Lung (tissue), 12 donors: ENCODE data around the gene MCRIP1. TPM values are rescaled to one million over a fixed set of nuclear protein-coding genes. Genes with fewer than 3 reads are reported as not detected.

Source experiments
- ATAC-seq: fragments of 200-7000 bp; cut with Tn5 transposase; one replicate; pipeline ENCODE4 v1.9.1; 2020; ENCODE audit warnings: moderate number of reproducible peaks; ENCODE audit not compliant: insufficient read depth, low FRiP score
- DNase-seq, 3 donors: peaks; one replicate each; pipeline ENCODE4 v3.0.0-alpha.2; 2013 to 2017
- H3K27ac ChIP-seq, 2 donors: one replicate each; pipeline ENCODE4 v1.5.1; 2013; ENCODE audit warnings: mild to moderate bottlenecking in 2 of 2, moderate library complexity in 2 of 2, control low read depth in 1 of 2, inconsistent platforms in 1 of 2, low read depth in 1 of 2, low read length in 1 of 2
- H3K27me3 ChIP-seq, 3 donors: one replicate each; pipeline ENCODE4 v1.5.1; 2013; ENCODE audit warnings: low read length in 2 of 3; ENCODE audit not compliant: control insufficient read depth in 3 of 3, insufficient read depth in 3 of 3
- H3K36me3 ChIP-seq, 4 donors: one replicate each; pipeline ENCODE4 v1.5.1; 2013; ENCODE audit warnings: low read length in 4 of 4, mild to moderate bottlenecking in 1 of 4, moderate library complexity in 1 of 4; ENCODE audit not compliant: control insufficient read depth in 4 of 4, insufficient read depth in 4 of 4
- H3K4me1 ChIP-seq, 5 donors: one replicate each; pipeline ENCODE4 v1.5.1; 2013; ENCODE audit warnings: low read length in 5 of 5, mild to moderate bottlenecking in 2 of 5, moderate library complexity in 1 of 5; ENCODE audit not compliant: control insufficient read depth in 5 of 5, insufficient read depth in 5 of 5
- H3K4me3 ChIP-seq: one replicate; pipeline ENCODE4 v1.5.1; 2013; ENCODE audit warnings: mild to moderate bottlenecking, control low read depth, moderate library complexity
- H3K9ac ChIP-seq, 2 donors: one replicate each; pipeline ENCODE4 v1.5.1; 2013; ENCODE audit warnings: low read length in 2 of 2, control low read depth in 1 of 2; ENCODE audit not compliant: insufficient read depth in 1 of 2
- H3K9me3 ChIP-seq, 4 donors: one replicate each; pipeline ENCODE4 v1.5.1; 2013; ENCODE audit warnings: low read length in 3 of 4, mild to moderate bottlenecking in 1 of 4, moderate library complexity in 1 of 4; ENCODE audit not compliant: control insufficient read depth in 4 of 4, insufficient read depth in 3 of 4
- CTCF ChIP-seq: IDR thresholded peaks from 2 replicates; pipeline ENCODE4 v1.5.1; 2012; ENCODE audit warnings: mild to moderate bottlenecking; ENCODE audit errors: control extremely low read depth, extremely low read depth
- WGBS, 2 donors: extraction: QIAGEN DNeasy Blood & Tissue Kit; methylation state at CpG; one replicate each; pipeline ENCODE4 v1.1.7; 2013; 5-methylcytosine and 5-hydroxymethylcytosine counted together
- polyA plus RNA-seq, 2 donors: library from polyadenylated mRNA; stranded (reverse); fragments of 200-250 nt; gene quantifications; one replicate each; pipeline ENCODE4 v1.2.1, GENCODE V29; 2013
- total RNA-seq, 2 donors: library from RNA; depleted of rRNA in 1 of 2; stranded (reverse); fragments of >200 nt in 1 of 2; gene quantifications; one replicate each; pipeline ENCODE4 v1.2.1, GENCODE V29; 2014 to 2021
- donor health status: control.
- donor health status: control.
- donor health status: Bipolar disorder and iron deficiency.
- donor health status: healthy.
- donor health status: DM: yes; HTN: yes; CAD: no.

Gene MCRIP1
- total and polyA plus RNA-seq, 4 donors, result 47.6 to 188 (median 106) TPM

GRCh38 chr17:81842725-81843504 lies 9.8 kb upstream of the MCRIP1 start:
- Histone ChIP-seq H3K36me3 (peaks cover 8 to 54% (median 32%) of the 10 kb centered on the region in 4 donors), H3K27me3 (no peaks in the 10 kb centered on the region), H3K9ac (no peak overlapping the region), H3K27ac (peak overlapping the region in 1 of 2 donors; percentile 70), H3K9me3 (no peaks in the 10 kb centered on the region), H3K4me1 (peaks cover 0 to 4% (median 0%) of the 10 kb centered on the region in 5 donors), H3K4me3 (no peak overlapping the region)
- WGBS, 2 donors, result 68 to 75% methylated on average over 21 of the region's 21 CpGs
- TF ChIP-seq CTCF, result no peak
- no peak for DNase-seq
- no peak for ATAC-seq

- no peaks in the 10 kb centered on the region for H3K27me3 ChIP-seq
- peaks cover 8 to 54% (median 31%) of the 10 kb centered on the region in 4 donors for H3K36me3 ChIP-seq
- DNase-seq (no peak), ATAC-seq (no peak)
- H3K4me1 ChIP-seq, result peaks cover 0 to 4% (median 0%) of the 10 kb centered on the region in 5 donors
- H3K27ac ChIP-seq, result no peak overlapping the region
- WGBS, 2 donors, result 93 to 94% methylated on average over 11 of the region's 11 CpGs
- no peak overlapping the region for H3K4me3 ChIP-seq
- no peak overlapping the region for H3K9ac ChIP-seq
- no peaks in the 10 kb centered on the region for H3K9me3 ChIP-seq
- no peak for TF ChIP-seq CTCF
Measured at GRCh38 chr17:81842378-81842724, 9.3 kb upstream of the MCRIP1 start.

GRCh38 chr17:81841866-81842265 lies 8.8 kb upstream of the MCRIP1 start:
- peaks cover 8 to 49% (median 29%) of the 10 kb centered on the region in 4 donors for H3K36me3 ChIP-seq
- no peak for ATAC-seq
- H3K27ac ChIP-seq, result no peak overlapping the region
- H3K4me1 ChIP-seq, result peaks cover 0 to 4% (median 0%) of the 10 kb centered on the region in 5 donors
- no peaks in the 10 kb centered on the region for H3K27me3 ChIP-seq
- no peaks in the 10 kb centered on the region for H3K9me3 ChIP-seq
- no peak overlapping the region for H3K4me3 ChIP-seq
- no peak overlapping the region for H3K9ac ChIP-seq
- no peak for DNase-seq
- no peak for TF ChIP-seq CTCF
- 69 to 87% methylated on average over 15 of the region's 15 CpGs for WGBS, 2 donors
